ENCODE data around the gene ZDHHC12.

ZDHHC12 gene, protein sequence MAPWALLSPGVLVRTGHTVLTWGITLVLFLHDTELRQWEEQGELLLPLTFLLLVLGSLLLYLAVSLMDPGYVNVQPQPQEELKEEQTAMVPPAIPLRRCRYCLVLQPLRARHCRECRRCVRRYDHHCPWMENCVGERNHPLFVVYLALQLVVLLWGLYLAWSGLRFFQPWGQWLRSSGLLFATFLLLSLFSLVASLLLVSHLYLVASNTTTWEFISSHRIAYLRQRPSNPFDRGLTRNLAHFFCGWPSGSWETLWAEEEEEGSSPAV

DNA sequence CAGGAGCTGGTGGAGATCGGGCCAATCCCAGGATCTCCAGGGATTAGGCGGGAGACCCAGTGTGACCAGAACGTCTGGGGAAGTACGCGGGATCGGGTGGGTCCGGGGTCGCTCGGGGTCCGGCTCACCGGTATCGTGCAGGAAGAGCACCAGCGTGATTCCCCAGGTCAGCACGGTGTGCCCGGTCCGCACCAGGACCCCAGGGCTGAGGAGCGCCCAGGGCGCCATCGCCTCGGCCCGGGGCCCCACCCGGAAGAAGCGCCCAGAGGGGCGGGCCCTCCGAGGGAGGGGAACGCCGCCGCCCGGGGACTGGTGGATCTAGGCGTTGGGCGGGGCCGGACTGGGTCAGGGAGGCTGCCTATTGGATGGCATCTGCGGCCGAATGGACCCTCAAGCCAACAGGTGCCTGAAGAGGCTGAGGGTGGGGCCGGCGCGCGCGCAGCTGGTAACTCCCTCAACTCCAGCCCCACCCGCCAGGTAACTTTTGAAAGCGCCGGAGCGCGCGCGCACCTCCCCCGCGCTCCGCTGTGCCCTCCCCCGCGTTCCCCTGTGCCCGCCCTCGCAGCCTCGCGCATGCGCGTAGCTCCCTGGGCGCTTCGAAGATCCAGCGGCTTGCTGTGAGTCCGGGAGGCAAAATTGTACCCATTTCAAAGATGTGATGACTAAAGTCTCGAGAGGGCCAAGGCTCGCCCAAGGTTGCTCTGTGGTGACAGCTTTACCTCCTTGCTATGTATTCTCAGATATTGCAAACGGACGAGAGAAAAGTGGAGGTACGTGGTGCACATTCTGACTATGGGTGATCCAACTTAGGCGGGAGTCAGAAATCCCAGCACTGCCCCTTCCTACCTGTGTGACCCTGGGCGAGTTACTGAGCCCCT, at the start of gene ZDHHC12:
TSS of gene ZDHHC12 (minus strand) at position 262 of the 878 bp plus-strand sequence. CDS start at position 228, 34 bp downstream.
- DNase-seq (ENCODE audit: low read depth, low spot score) = peak; percentile 99

DNA sequence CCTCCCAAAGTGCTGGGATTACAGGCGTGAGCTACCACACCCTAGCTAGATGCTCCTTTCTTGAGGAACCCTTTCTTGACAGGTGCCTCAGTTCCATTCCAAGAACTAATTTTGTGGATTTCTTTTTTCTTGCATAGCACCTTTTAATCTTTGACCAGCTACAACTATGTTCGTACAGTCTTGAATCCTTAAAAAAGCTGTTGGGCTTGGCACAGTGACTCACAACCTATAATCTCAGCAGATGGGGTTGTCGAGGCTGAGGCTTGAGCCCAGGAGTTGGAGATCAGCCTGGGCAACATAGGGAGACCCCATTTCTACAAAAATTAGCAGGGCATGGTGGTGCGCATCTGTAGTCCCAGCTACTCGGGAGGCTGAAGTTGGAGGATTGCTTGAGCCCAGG, 49.1 kb upstream of the ZDHHC12 start:
- DNase-seq (ENCODE audit: low read depth, low spot score) = no peak

- peak; percentile 87 for DNase-seq (ENCODE audit: low read depth, low spot score)
Measured at GRCh38 chr9:128771745-128772519, 48.0 kb upstream of the ZDHHC12 start, which contains the start of gene ZER1. TSS of gene ZER1 (minus strand) at chr9:128771927. CDS start at chr9:128755565, 16,362 bp downstream.

- DNase-seq (ENCODE audit: low read depth, low spot score) = no peak
Measured at GRCh38 chr9:128771094-128771721, 47.3 kb upstream of the ZDHHC12 start.

DNA sequence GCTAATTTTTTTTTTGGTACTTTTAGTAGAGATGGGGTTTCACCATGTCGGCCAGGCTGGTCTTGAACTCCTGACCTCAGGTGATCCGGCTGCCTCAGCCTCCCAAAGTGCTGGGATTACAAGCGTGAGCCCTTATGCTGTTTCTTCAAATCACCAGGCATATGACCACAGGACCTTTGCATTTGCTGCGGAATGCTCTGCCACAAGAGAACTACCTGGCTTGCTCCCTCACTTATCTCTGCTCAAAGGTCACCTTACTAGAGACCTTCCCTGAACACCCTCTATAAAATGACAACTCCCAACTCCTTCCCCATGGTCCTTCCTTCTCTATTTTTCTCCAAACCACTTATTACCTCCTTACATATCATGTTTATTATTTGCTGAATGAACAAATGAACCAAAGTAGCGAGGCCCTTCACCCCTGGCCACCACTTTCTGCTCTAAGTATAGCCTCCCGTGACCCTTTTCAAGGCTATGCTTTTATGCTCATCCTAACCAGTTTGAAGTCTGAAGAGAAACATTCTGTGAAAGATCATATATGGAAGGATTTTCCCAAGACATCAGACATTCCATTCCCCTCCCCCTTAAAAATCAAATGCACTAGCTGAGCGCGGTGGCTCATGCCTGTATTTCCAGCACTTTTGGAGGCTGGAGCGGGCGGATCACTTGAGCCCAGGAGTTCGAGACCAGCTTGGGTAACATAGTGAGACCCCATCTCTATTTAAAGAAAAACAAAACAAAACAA, 46.5 kb upstream of the ZDHHC12 start:
- DNase-seq (ENCODE audit: low read depth, low spot score) = no peak

DNA sequence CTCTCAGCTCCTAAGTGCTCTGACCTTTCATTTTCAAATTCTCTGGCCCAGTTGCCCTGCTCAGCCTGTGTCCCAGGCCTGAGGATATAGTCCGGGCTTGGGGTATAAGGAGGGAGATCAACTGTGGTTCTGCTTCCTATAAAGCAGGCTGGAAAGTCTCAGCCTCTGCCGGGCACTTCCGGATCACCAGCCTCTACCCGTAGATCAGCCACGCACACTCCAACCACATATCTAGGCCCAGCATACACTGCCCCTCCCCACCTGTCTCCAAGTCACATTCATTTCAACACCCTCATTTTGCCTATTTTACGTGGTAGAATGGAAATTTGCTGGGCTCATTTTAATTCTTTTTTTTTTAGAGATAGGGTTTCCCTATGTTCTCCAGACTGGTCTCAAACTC, 44.7 kb upstream of the ZDHHC12 start:
- no peak for DNase-seq (ENCODE audit: low read depth, low spot score)

GRCh38 chr9:128765499-128765898, 41.6 kb upstream of the ZDHHC12 start:
- DNase-seq (ENCODE audit: low read depth, low spot score) = no peak

GRCh38 chr9:128764361-128764760, 40.4 kb upstream of the ZDHHC12 start:
- DNase-seq (ENCODE audit: low read depth, low spot score) = no peak

- no peak for DNase-seq (ENCODE audit: low read depth, low spot score)
Measured at GRCh38 chr9:128762671-128763449, 38.9 kb upstream of the ZDHHC12 start.

- no peak for DNase-seq (ENCODE audit: low read depth, low spot score)
Measured at GRCh38 chr9:128757602-128758001, 33.7 kb upstream of the ZDHHC12 start.

DNA sequence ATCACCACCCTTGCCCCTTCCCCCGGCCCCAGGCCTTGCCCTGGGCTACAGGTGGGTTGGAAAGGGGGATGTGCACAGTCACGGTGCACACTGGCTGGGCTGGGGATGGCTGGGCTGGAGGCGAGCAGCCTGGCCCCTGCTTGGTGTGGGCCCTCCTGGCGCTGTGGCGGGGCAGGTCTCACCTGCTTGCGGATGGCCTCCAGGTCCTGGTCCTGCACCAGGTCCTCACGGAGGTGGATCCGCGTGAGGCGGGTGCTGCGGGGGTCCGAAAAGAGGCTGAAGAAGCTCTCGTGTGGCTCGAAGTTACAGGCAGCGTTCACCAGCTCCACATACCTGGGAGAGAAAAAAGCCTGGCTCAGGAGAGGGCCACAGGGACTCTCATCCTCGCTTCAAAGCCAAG, 29.7 kb upstream of the ZDHHC12 start:
- DNase-seq (ENCODE audit: low read depth, low spot score) = no peak

DNA sequence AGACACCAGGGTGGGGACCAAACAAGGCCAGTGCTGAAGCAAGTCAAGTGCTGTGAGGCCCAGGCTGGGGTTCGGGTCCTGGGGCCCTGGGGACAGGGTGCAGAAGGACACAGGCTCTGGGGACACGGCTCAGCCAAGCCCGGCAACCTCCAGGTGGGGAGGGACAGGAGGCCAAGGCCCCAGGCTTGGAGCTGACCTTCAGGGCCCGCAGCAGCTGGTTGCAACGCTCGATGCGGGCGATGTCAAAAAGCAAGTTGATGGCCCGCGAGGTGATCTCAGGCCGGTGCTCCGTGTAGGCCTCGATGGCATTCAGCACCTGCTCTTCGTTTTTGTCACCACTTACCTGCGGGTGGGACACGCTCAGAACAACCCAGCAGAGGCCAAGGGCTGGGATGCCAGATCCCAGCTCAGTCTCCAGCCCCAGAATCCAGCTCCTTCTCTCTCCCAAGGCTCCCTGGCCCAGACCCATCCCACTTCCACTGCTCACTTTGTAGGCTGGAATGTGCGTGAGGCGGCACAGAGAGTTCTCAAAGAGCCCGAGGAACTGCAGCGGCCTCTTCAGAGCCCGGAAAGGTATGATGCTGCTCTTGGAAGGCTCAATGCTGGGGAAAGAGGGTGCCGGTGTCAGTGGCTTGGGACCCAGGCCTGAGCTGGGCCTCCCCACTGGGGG, 27.1 kb upstream of the ZDHHC12 start:
- no peak for DNase-seq (ENCODE audit: low read depth, low spot score)

GRCh38 chr9:128747241-128747640, 23.3 kb upstream of the ZDHHC12 start:
- no peak for DNase-seq (ENCODE audit: low read depth, low spot score)

DNA sequence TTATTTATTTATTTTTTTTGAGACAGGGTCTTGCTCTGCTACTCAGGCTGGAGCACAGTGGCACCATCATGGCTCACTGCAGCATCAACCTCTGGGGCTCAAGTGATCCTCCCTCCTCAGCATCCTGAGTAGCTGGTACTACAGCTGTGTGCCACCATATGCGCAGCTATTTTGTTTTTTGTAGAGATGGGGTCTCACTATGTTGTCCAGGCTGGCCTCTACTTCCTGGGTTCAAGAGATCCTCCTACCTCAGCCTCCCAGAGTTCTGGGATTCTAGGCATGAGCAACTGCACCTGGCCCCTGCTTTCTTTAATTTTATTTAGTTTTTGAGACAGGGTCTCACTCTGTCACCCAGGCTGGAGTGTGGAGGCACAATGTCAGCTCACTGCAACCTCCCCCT, 19.5 kb upstream of the ZDHHC12 start:
- DNase-seq (ENCODE audit: low read depth, low spot score) = no peak

GRCh38 chr9:128742401-128742800, 18.5 kb upstream of the ZDHHC12 start:
- no peak for DNase-seq (ENCODE audit: low read depth, low spot score)

DNA sequence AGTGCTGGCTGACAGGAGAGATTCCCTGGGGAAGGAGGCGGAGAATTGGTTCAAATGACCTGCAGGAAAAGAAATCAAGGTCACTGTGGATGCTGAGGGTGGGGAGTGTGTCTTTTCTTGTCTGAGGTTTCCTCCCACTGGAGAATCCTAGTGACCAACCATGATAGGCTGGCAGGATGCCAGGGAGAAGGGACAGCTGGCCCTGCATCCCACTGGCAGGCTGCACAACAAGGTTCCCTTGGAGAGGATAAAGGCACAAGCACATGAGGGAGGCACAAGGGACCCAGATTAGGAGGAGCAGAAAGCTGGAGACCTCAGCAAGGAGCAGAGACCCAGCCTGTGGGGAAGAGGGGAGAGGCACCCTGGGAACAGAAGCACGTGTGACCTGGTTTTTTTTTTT, 11.4 kb upstream of the ZDHHC12 start:
- no peak for DNase-seq (ENCODE audit: low read depth, low spot score)

GRCh38 chr9:128733256-128733655, 9.3 kb upstream of the ZDHHC12 start:
- DNase-seq (ENCODE audit: low read depth, low spot score) = no peak

DNA sequence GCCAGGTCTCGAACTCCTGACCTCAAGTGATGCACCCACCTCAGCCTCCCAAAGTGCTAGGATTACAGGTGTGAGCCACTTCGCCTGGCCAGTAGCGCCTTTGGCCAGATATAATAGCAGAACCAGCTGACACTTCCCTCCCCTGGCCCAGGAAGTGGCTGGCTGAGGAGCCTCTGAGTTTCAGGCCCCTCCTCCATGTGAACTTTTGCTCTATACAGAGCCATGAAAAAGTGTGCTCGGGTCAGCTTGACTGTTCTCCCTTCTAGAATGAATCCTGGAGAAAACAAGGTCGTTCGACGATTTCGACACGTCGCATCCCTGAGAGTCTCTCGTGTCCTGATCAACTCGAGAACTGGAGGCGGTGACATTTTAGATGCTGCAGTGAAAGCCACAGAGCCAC, 8.6 kb upstream of the ZDHHC12 start:
- no peak for DNase-seq (ENCODE audit: low read depth, low spot score)

GRCh38 chr9:128731691-128732090, 7.8 kb upstream of the ZDHHC12 start:
- DNase-seq (ENCODE audit: low read depth, low spot score) = no peak

- DNase-seq (ENCODE audit: low read depth, low spot score) = no peak
Measured at GRCh38 chr9:128731093-128731492, 7.2 kb upstream of the ZDHHC12 start.
